ENCODE data around the gene ZNF462. TPM values are rescaled to one million over a fixed set of nuclear protein-coding genes. Genes with fewer than 3 reads are reported as not detected.

ZNF462 gene
- total RNA-seq, 6 experiments from 2014 or later: 0.93 to 4.0 (median 2.9) TPM

GRCh38 chr9:106880081-106880480 lies 17.1 kb downstream of the ZNF462 start:
- no peaks in the 10 kb centered on the region for H3K27me3 ChIP-seq
- H3K4me3 ChIP-seq: no peak overlapping the region
- peaks cover 0 to 5% (median 2%) of the 10 kb centered on the region in 4 donors for H3K4me1 ChIP-seq
- H3K27ac ChIP-seq: no peak overlapping the region
- intact Hi-C loops (cut with DNase I): no loop called here
- 66% methylated on average over 2 of the region's 5 CpGs for WGBS (ENCODE audit: insufficient coverage, low coverage, low lambda C conversion rate, missing lambda C conversion rate)
- H3K9me3 ChIP-seq: no peaks in the 10 kb centered on the region
- no peaks in the 10 kb centered on the region for H3K36me3 ChIP-seq
- DNase-seq (no peak), ATAC-seq (no peak)
- TF ChIP-seq POLR2A (IDR thresholded peaks at IDR 0.05): no peak

DNA sequence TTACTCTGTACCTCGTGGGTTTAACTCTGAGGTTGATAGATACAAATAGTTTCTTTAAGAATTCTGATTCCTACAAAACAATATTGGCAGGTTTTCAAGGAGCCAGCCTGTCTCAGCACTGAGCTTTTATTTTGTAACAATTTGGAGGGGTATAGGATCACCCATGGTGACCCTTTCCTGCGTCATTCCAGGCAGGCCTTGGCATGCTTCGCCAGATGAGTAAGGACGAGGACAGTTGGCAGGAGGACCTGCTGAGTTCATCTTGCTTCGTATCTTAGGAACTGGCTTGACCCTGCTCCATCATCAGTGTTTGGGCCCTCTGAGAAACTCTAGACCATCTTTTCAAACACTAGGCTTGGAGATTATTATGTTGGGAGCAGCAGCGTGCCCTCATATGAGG lies 17.9 kb downstream of the ZNF462 start:
- WGBS (ENCODE audit: insufficient coverage, low coverage, low lambda C conversion rate, missing lambda C conversion rate): 39% methylated on average over 1 of the region's 6 CpGs
- no peak for ATAC-seq
- intact Hi-C loops (cut with DNase I): no loop called here
- Histone ChIP-seq H3K4me1 (peaks cover 0 to 5% (median 1%) of the 10 kb centered on the region in 4 donors), H3K4me3 (no peak overlapping the region), H3K9me3 (no peaks in the 10 kb centered on the region), H3K27me3 (no peaks in the 10 kb centered on the region), H3K36me3 (no peaks in the 10 kb centered on the region), H3K27ac (no peak overlapping the region)
- TF ChIP-seq CTCF (IDR thresholded peaks at IDR 0.05) (no peak), POLR2A (IDR thresholded peaks at IDR 0.05) (no peak)
- no peak for DNase-seq

DNA sequence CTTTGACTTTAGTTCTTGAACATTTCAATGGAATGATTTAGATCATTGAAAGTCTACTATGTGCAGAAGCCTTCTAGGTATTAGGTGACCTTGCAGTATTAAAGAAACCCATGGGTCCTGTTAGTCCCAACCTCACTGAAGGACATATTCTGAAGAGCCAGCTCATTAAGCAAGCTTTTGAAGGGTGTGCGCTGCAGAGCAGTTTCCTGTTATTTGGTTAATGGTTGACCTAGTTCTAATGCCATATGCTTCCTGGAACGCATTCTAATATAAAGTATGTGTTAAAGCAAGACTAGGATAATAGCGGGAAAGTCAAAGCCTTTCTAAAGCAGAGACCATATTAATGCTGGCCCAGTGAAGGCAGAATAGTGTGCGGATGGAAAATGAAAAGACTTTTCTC lies 20.1 kb downstream of the ZNF462 start:
- no peak for ATAC-seq
- 78% methylated on average over 4 of the region's 4 CpGs for WGBS (ENCODE audit: insufficient coverage, low coverage, low lambda C conversion rate, missing lambda C conversion rate)

GRCh38 chr9:106883626-106884190 lies 20.7 kb downstream of the ZNF462 start:
- Histone ChIP-seq H3K4me1 (peaks cover 0 to 5% (median 1%) of the 10 kb centered on the region in 4 donors), H3K9me3 (no peaks in the 10 kb centered on the region), H3K4me3 (no peak overlapping the region), H3K27ac (no peak overlapping the region), H3K27me3 (no peaks in the 10 kb centered on the region), H3K36me3 (no peaks in the 10 kb centered on the region)
- DNase-seq: no peak
- no peak for ATAC-seq
- 100% methylated on average over 2 of the region's 2 CpGs for WGBS (ENCODE audit: insufficient coverage, low coverage, low lambda C conversion rate, missing lambda C conversion rate)
- TF ChIP-seq POLR2A (IDR thresholded peaks at IDR 0.05) (no peak), CTCF (IDR thresholded peaks at IDR 0.05) (no peak)
- intact Hi-C loops (cut with DNase I): no loop called here

More for the DNA sequence above, 20.1 kb downstream of the ZNF462 start:
- H3K9me3 ChIP-seq: no peaks in the 10 kb centered on the region
- H3K27ac ChIP-seq: no peak overlapping the region
- no peak for DNase-seq
- no peak overlapping the region for H3K4me3 ChIP-seq
- TF ChIP-seq POLR2A (IDR thresholded peaks at IDR 0.05): no peak
- TF ChIP-seq CTCF (IDR thresholded peaks at IDR 0.05): no peak
- no peaks in the 10 kb centered on the region for H3K36me3 ChIP-seq
- H3K27me3 ChIP-seq: no peaks in the 10 kb centered on the region
- intact Hi-C loops (cut with DNase I): no loop called here
- peaks cover 0 to 5% (median 1%) of the 10 kb centered on the region in 4 donors for H3K4me1 ChIP-seq

- WGBS (ENCODE audit: insufficient coverage, low coverage, low lambda C conversion rate, missing lambda C conversion rate): no CpG with 5 or more reads among the region's 2 CpGs
- H3K4me3 ChIP-seq: no peak overlapping the region
- no peak for ATAC-seq
- no peaks in the 10 kb centered on the region for H3K27me3 ChIP-seq
- DNase-seq: no peak
- intact Hi-C loops (cut with DNase I): no loop called here
- H3K9me3 ChIP-seq: no peaks in the 10 kb centered on the region
- TF ChIP-seq POLR2A (IDR thresholded peaks at IDR 0.05) (no peak), CTCF (IDR thresholded peaks at IDR 0.05) (no peak)
- H3K27ac ChIP-seq: no peak overlapping the region
- no peaks in the 10 kb centered on the region for H3K36me3 ChIP-seq
- peaks cover 0 to 3% (median 1%) of the 10 kb centered on the region in 4 donors for H3K4me1 ChIP-seq
Observed at GRCh38 chr9:106885451-106885850, 22.5 kb downstream of the ZNF462 start.
